Measurements from ENCODE around the gene JSRP1.

- TF ChIP-seq CTCF (conservative IDR thresholded peaks at IDR 0.05; ENCODE audit: low read depth in 2 of 2) (no peak), REST (IDR thresholded peaks at IDR 0.05; ENCODE audit: unreplicated experiment) (no peak), ZNF114 (CRISPR knock-in tag; IDR thresholded peaks at IDR 0.05) (no peak)
Observed at GRCh38 chr19:2230033-2230531, 26.1 kb downstream of the JSRP1 start.

Measured in GM23338 (cell line).